OCI-LY3 (cell line): ENCODE results near the gene ZNF213.
"Not testable (repeated sequence)": the region's sequence is repeated elsewhere in the genome, so short reads cannot be mapped to it uniquely, and the experiment has no call there.

Source experiments
- H2AFZ ChIP-seq: fragments of 200-600, 300-600 bp; shearing (Covaris generic); 2 replicates; pipeline ENCODE4 v1.6.0; 2014; ENCODE audit warnings: antibody characterized with exemption, low read depth, low read length
- H3K27ac ChIP-seq: fragments of 200-600, 300-600 bp; sonication (generic); 2 replicates; pipeline ENCODE4 v1.5.1; 2014; ENCODE audit warnings: mild to moderate bottlenecking, low read length, moderate library complexity, mixed read lengths
- H3K27me3 ChIP-seq: fragments of 200-600, 300-600 bp; sonication (generic); 2 replicates; pipeline ENCODE4 v1.6.1; 2014; ENCODE audit warnings: low read depth, low read length, mixed read lengths
- H3K36me3 ChIP-seq: fragments of 200-600, 300-600 bp; sonication (generic); replicated peaks from 2 replicates; pipeline ENCODE3; 2014; ENCODE audit warnings: low read depth, low read length, mixed read lengths
- H3K4me1 ChIP-seq: fragments of 300-600, 200-600 bp; sonication (generic); 2 replicates; pipeline ENCODE4 v1.6.1; 2014; ENCODE audit warnings: low read length, mixed read lengths
- H3K4me2 ChIP-seq: fragments of 200-600, 300-600 bp; sonication (generic); 2 replicates; pipeline ENCODE4 v1.6.1; 2014; ENCODE audit warnings: low read length, mixed read lengths
- H3K4me3 ChIP-seq: fragments of 300-600, 200-600 bp; sonication (generic); 2 replicates; pipeline ENCODE4 v1.5.1; 2014; ENCODE audit warnings: antibody characterized with exemption, mild to moderate bottlenecking, low read length, moderate library complexity
- H3K79me2 ChIP-seq: fragments of 300-600, 200-600 bp; shearing (Covaris generic); 2 replicates; pipeline ENCODE4 v1.6.1; 2014; ENCODE audit warnings: mild to moderate bottlenecking, low read length, mixed read lengths
- H3K9ac ChIP-seq: fragments of 300-600, 200-600 bp; shearing (Covaris generic); 2 replicates; pipeline ENCODE4 v1.6.0; 2014; ENCODE audit warnings: mild to moderate bottlenecking, low read length, moderate library complexity
- H3K9me3 ChIP-seq: fragments of 200-600, 300-600 bp; shearing (Covaris generic); 2 replicates; pipeline ENCODE4 v1.6.1; 2014; ENCODE audit warnings: low read length, mixed read lengths; ENCODE audit not compliant: insufficient read depth
- H4K20me1 ChIP-seq: fragments of 200-600, 300-600 bp; sonication (generic); 2 replicates; pipeline ENCODE4 v1.6.1; 2016; ENCODE audit warnings: low read length, mixed read lengths; ENCODE audit not compliant: insufficient read depth
- CTCF ChIP-seq: fragments of 200-600, 300-600 bp; sonication (generic); IDR thresholded peaks from 2 replicates; pipeline ENCODE4 v1.5.1; 2014; ENCODE audit warnings: antibody characterized with exemption, low read length, low read depth
- EZH2phosphoT487 ChIP-seq: fragments of 200-600 bp; shearing (Covaris generic); IDR thresholded peaks from 2 replicates; pipeline ENCODE4 v1.6.1; 2018; ENCODE audit warnings: antibody characterized with exemption, mixed run types, low read depth

The ZNF213 gene

DNA sequence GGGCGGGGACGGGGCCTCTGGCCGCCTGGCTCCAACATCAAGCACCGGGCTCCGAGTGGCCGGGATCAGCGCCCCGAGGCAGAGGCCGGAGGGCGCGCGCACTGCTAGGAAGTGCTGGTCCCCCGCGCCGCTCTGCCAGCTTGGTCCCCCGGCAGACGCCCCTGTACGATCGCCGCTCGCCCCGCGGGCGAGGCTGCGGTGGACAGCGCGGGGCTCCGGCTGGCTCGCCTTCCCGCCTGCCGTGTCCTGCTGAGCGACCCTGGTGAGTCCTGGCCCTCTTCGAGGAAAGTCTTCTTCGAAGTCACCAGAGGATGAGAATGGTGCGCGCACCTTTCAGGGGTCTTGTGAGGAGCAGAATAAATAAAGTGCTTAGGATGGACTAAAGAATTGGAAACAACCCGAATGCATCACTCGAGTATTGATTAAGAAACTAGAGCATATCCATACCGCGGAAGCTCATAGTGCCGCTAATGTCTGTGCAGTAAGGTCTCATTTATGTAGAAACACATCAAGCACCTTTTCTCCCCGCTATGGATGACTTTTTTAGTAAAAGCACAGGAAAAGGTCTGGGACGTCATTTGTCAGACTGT lies 392 bp downstream of the ZNF213 start:
- Histone ChIP-seq H3K4me2 (peak overlapping the region; percentile 95), H3K9ac (peak overlapping the region; percentile 86), H2AFZ (peak overlapping the region; percentile 76), H3K4me3 (peak overlapping the region; percentile 95), H3K9me3 (no peaks in the 10 kb centered on the region), H3K27me3 (no peaks in the 10 kb centered on the region), H3K27ac (peak overlapping the region; percentile 54), H4K20me1 (no peaks in the 10 kb centered on the region), H3K36me3 (peaks cover 10% of the 10 kb centered on the region), H3K79me2 (peaks cover 40% of the 10 kb centered on the region), H3K4me1 (peaks cover 10% of the 10 kb centered on the region)
- TF ChIP-seq EZH2phosphoT487 (no peak), CTCF (no peak)

DNA sequence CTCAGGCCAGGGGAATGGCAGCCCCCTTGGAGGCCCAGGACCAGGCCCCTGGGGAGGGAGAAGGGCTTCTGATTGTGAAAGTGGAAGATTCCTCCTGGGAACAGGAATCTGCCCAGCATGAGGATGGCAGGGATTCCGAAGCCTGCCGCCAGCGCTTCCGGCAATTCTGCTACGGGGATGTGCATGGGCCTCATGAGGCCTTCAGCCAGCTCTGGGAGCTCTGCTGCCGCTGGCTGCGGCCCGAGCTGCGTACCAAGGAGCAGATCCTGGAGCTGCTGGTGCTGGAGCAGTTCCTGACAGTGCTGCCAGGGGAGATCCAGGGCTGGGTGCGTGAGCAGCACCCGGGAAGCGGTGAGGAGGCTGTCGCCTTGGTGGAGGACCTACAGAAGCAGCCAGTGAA lies 2.4 kb downstream of the ZNF213 start:
- Histone ChIP-seq H3K27ac (no peak overlapping the region), H3K4me2 (no peak overlapping the region), H4K20me1 (no peaks in the 10 kb centered on the region), H2AFZ (no peak overlapping the region), H3K27me3 (no peaks in the 10 kb centered on the region), H3K4me3 (no peak overlapping the region), H3K9me3 (no peaks in the 10 kb centered on the region), H3K4me1 (peaks cover 10% of the 10 kb centered on the region), H3K79me2 (peaks cover 32% of the 10 kb centered on the region), H3K9ac (no peak overlapping the region), H3K36me3 (peaks cover 7% of the 10 kb centered on the region)
- TF ChIP-seq EZH2phosphoT487 = no peak
- no peak for TF ChIP-seq CTCF

DNA sequence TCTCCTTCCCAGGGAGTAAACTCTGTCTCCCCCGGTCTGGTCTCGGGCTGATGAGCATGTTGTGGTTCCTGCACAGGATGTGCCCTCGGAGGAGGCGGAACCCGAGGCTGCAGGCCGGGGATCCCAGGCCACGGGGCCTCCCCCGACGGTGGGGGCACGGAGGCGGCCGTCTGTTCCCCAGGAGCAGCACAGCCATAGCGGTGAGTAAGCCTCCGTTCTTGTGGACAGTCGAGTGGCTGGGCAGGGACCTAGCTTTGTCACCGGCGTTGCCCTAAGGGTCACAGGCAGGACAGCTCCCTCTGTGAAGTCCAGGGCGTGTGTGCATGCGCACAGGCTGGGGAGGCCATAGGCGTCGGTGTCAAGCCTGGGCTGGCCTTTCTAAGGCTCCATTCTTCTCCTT lies 3.5 kb downstream of the ZNF213 start:
- Histone ChIP-seq H3K27me3 (no peaks in the 10 kb centered on the region), H3K4me3 (no peak overlapping the region), H3K9me3 (no peaks in the 10 kb centered on the region), H3K27ac (no peak overlapping the region), H2AFZ (no peak overlapping the region), H3K36me3 (no peaks in the 10 kb centered on the region), H4K20me1 (no peaks in the 10 kb centered on the region), H3K79me2 (peaks cover 22% of the 10 kb centered on the region), H3K4me2 (no peak overlapping the region), H3K4me1 (peaks cover 6% of the 10 kb centered on the region), H3K9ac (no peak overlapping the region)
- TF ChIP-seq CTCF = no peak

- Histone ChIP-seq H3K27ac (no peak overlapping the region), H3K9ac (no peak overlapping the region), H3K36me3 (no peaks in the 10 kb centered on the region), H4K20me1 (no peaks in the 10 kb centered on the region), H3K79me2 (peaks cover 17% of the 10 kb centered on the region), H3K4me3 (no peak overlapping the region), H3K27me3 (no peaks in the 10 kb centered on the region), H3K4me2 (no peak overlapping the region), H3K4me1 (peaks cover 6% of the 10 kb centered on the region), H3K9me3 (no peaks in the 10 kb centered on the region), H2AFZ (no peak overlapping the region)
- TF ChIP-seq EZH2phosphoT487 (no peak), CTCF (no peak)
Measured at GRCh38 chr16:3138823-3139426, 4.1 kb downstream of the ZNF213 start.

DNA sequence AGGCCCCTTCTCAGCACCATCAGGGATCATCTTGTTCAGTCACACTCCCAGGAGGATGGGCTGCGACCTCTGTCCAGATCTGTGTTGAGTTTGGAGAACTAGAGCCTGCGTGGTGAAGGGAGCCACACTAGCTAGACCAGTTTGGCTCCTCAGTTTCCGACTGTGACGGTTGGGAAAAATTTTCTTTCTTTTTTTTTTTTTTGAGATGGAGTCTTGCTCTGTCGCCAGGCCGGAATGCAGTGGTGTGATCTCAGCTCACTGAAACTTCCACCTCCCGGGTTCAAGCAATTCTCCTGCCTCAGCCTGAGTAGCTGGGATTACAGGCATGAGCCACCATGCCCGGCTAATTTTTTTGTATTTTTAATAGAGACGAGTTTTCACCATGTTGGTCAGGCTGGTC lies 4.7 kb downstream of the ZNF213 start:
- not testable (repeated sequence) for H3K27ac ChIP-seq, H2AFZ ChIP-seq, H3K4me3 ChIP-seq, H3K36me3 ChIP-seq, H3K4me1 ChIP-seq, H3K27me3 ChIP-seq, H3K9me3 ChIP-seq, H3K9ac ChIP-seq, H3K4me2 ChIP-seq, H4K20me1 ChIP-seq
- peaks cover 11% of the 10 kb centered on the region for H3K79me2 ChIP-seq
